Testis (tissue), 3 donors: Measurements from ENCODE around the gene MPG. TPM values are rescaled to one million over a fixed set of nuclear protein-coding genes. Genes with fewer than 3 reads are reported as not detected.
A peak's percentile ranks its signal among the peaks of the same experiment; 100 is the strongest.

Experiments used
- DNase-seq: peaks from one replicate; pipeline ENCODE4 v3.0.0-alpha.2; 2019
- H3K27ac ChIP-seq, 2 donors: fragments of 200-600 bp; sonication (generic); one replicate each; pipeline ENCODE4 v1.5.1; 2019
- H3K27me3 ChIP-seq: fragments of 200-600 bp; sonication (generic); one replicate; pipeline ENCODE4 v1.5.1; 2019
- H3K36me3 ChIP-seq: fragments of 200-600 bp; sonication (generic); one replicate; pipeline ENCODE4 v1.5.1; 2017; ENCODE audit warnings: low read depth; ENCODE audit errors: missing control alignments
- H3K4me1 ChIP-seq: fragments of 200-600 bp; sonication (generic); one replicate; pipeline ENCODE4 v1.5.1; 2019
- H3K4me3 ChIP-seq, 2 donors: fragments of 200-600 bp; sonication (generic); one replicate each; pipeline ENCODE4 v1.5.1; 2017 to 2019
- H3K9me3 ChIP-seq: fragments of 200-600 bp; sonication (generic); one replicate; pipeline ENCODE4 v1.5.1; 2017
- CTCF ChIP-seq, 3 experiments: fragments of 450-650 bp in 2 of 3; fragments of 200-600 bp in 1 of 3; sonication (generic) in 1 of 3; IDR thresholded peaks; one replicate each; pipeline ENCODE4 v1.5.1; 2016 to 2019; ENCODE audit warnings: antibody characterized with exemption in 3 of 3, mild to moderate bottlenecking in 2 of 3, moderate library complexity in 1 of 3
- POLR2A ChIP-seq: fragments of 450-650 bp; IDR thresholded peaks from one replicate; pipeline ENCODE4 v1.6.1; 2017; ENCODE audit warnings: antibody characterized with exemption, mild to moderate bottlenecking, moderate library complexity
- WGBS, 2 donors: methylation state at CpG; one replicate each; pipeline ENCODE4 v1.1.5; 2018; 5-methylcytosine and 5-hydroxymethylcytosine counted together
- intact Hi-C: fragments of 100-400 bp; cut with DNase I; formaldehyde crosslinking; loops from one replicate; pipeline ENCODE4 v1.15.1; 2023; ENCODE audit warnings: low total_unique reads
- polyA plus RNA-seq: library from polyadenylated mRNA; stranded (reverse); fragments of 350-450 nt; fragmentation: Illumina TruSeq; extraction: RNeasy Lipid Tissue Mini Kit (QIAGEN cat#74804); gene quantifications from one replicate; pipeline ENCODE4 v1.2.3, GENCODE V29; 2014; ENCODE audit warnings: low read depth, low replicate concordance; ENCODE audit not compliant: insufficient read depth
- total RNA-seq, 2 donors: library from RNA; depleted of rRNA; stranded (reverse); fragments of >200 nt; gene quantifications; one replicate each; pipeline ENCODE4 v1.2.3, GENCODE V29; 2016

The MPG gene
- total and polyA plus RNA-seq, 3 donors from 2014 or later, result 42.6 to 61.7 (median 44.8) TPM

- H3K27ac ChIP-seq, result no peak overlapping the region
- H3K9me3 ChIP-seq, result no peaks in the 10 kb centered on the region
- DNase-seq, result peak; percentile 94
- no peaks in the 10 kb centered on the region for H3K27me3 ChIP-seq
- no peaks in the 10 kb centered on the region for H3K36me3 ChIP-seq
- WGBS, 2 donors, result 14 to 21% methylated on average over 10 to 11 of the region's 11 CpGs
- intact Hi-C loops, result no loop called here
- H3K4me1 ChIP-seq, result peaks cover 6% of the 10 kb centered on the region
- peak; percentile 99 for TF ChIP-seq CTCF (IDR thresholded peaks at IDR 0.05)
- no peak for TF ChIP-seq POLR2A
- no peak overlapping the region for H3K4me3 ChIP-seq
Observed at GRCh38 chr16:96935-97381, 18.9 kb downstream of the MPG start.

- intact Hi-C loops, result no loop called here
- no peak for TF ChIP-seq CTCF (IDR thresholded peaks at IDR 0.05)
- no peak for TF ChIP-seq POLR2A
- no peaks in the 10 kb centered on the region for H3K27me3 ChIP-seq
- no peak overlapping the region for H3K4me3 ChIP-seq
- WGBS, 2 donors, result 92 to 93% methylated on average over 5 to 8 of the region's 8 CpGs
- H3K27ac ChIP-seq, result no peak overlapping the region
- no peaks in the 10 kb centered on the region for H3K36me3 ChIP-seq
- H3K9me3 ChIP-seq, result no peaks in the 10 kb centered on the region
- DNase-seq, result no peak
- peaks cover 9% of the 10 kb centered on the region for H3K4me1 ChIP-seq
Observed at GRCh38 chr16:97822-98221, 19.8 kb downstream of the MPG start.

- TF ChIP-seq CTCF (IDR thresholded peaks at IDR 0.05) (no peak), POLR2A (no peak)
- Histone ChIP-seq H3K27me3 (no peaks in the 10 kb centered on the region), H3K36me3 (no peaks in the 10 kb centered on the region), H3K27ac (no peak overlapping the region), H3K9me3 (no peaks in the 10 kb centered on the region), H3K4me1 (peaks cover 10% of the 10 kb centered on the region), H3K4me3 (no peak overlapping the region)
- DNase-seq, result no peak
- intact Hi-C loops, result no loop called here
- 81 to 89% methylated on average over 5 of the region's 5 CpGs for WGBS, 2 donors
Observed at GRCh38 chr16:100989-101388, 23.0 kb downstream of the MPG start.

- no peak overlapping the region for H3K4me3 ChIP-seq
- peak overlapping the region in 1 of 2 donors; percentile 66 for H3K27ac ChIP-seq
- H3K9me3 ChIP-seq, result no peaks in the 10 kb centered on the region
- no peak for TF ChIP-seq POLR2A
- no peak for TF ChIP-seq CTCF (IDR thresholded peaks at IDR 0.05)
- H3K36me3 ChIP-seq, result no peaks in the 10 kb centered on the region
- no peak for DNase-seq
- H3K4me1 ChIP-seq, result peaks cover 10% of the 10 kb centered on the region
- no peaks in the 10 kb centered on the region for H3K27me3 ChIP-seq
- intact Hi-C loops, result no loop called here
- 81 to 85% methylated on average over 6 of the region's 6 CpGs for WGBS, 2 donors
Observed at GRCh38 chr16:101586-101985, 23.6 kb downstream of the MPG start.

GRCh38 chr16:102060-102855, 24.2 kb downstream of the MPG start:
- intact Hi-C loops, result no loop called here
- Histone ChIP-seq H3K27me3 (no peaks in the 10 kb centered on the region), H3K9me3 (no peaks in the 10 kb centered on the region), H3K4me3 (no peak overlapping the region), H3K27ac (peak overlapping the region in 1 of 2 donors; percentile 69), H3K4me1 (peaks cover 10% of the 10 kb centered on the region), H3K36me3 (no peaks in the 10 kb centered on the region)
- DNase-seq, result peak; percentile 64
- no peak for TF ChIP-seq POLR2A
- no peak for TF ChIP-seq CTCF (IDR thresholded peaks at IDR 0.05)
- WGBS, 2 donors, result 58 to 64% methylated on average over 14 to 19 of the region's 19 CpGs
